D721Med (cell line): ENCODE results near the gene DPF1.

Source experiments
- DNase-seq: peaks from one replicate; pipeline ENCODE4 v3.0.0; 2011; ENCODE audit warnings: low spot score; ENCODE audit not compliant: insufficient read length
- FAIRE-seq: peaks from 2 replicates; lab custom pipeline; 2011; peaks lifted over from hg19 to GRCh38; lab: Jason Lieb, UNC
- CTCF ChIP-seq: IDR thresholded peaks from 2 replicates; pipeline ENCODE4 v1.5.1; 2012; ENCODE audit warnings: mild to moderate bottlenecking, control low read depth; ENCODE audit not compliant: insufficient read depth; ENCODE audit errors: missing control alignments

The DPF1 gene

GRCh38 chr19:38250428-38250820 lies 26.4 kb upstream of the DPF1 start:
- FAIRE-seq (no peak), DNase-seq (no peak)
- no peak for TF ChIP-seq CTCF

- FAIRE-seq (no peak), DNase-seq (no peak)
- TF ChIP-seq CTCF: no peak
Observed at GRCh38 chr19:38248421-38248820, 24.4 kb upstream of the DPF1 start.

- FAIRE-seq: no peak
- no peak for TF ChIP-seq CTCF
Observed at GRCh38 chr19:38247734-38248268, 23.8 kb upstream of the DPF1 start.

DNA sequence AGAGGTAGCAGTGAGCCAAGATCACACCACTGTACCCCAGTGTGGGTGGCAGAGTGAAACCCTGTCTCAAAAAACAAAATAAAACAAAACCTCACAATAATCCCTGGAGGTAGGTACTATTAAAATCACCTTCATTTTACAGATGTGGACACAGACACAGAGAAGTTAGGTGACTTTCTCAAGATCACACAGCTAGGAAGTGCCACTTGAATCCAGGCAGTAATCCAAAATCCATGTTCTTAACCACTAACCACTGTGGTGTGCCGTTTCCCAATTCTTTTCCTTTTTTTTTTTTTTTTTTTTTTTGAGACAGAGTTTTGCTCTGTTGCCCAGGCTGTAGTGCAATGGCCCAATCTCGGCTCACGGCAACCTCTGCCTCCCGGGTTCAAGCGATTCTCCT lies 23.1 kb upstream of the DPF1 start:
- no peak for TF ChIP-seq CTCF
- DNase-seq (no peak), FAIRE-seq (no peak)

More at GRCh38 chr19:38247734-38248268, 23.8 kb upstream of the DPF1 start:
- no peak for DNase-seq

DNA sequence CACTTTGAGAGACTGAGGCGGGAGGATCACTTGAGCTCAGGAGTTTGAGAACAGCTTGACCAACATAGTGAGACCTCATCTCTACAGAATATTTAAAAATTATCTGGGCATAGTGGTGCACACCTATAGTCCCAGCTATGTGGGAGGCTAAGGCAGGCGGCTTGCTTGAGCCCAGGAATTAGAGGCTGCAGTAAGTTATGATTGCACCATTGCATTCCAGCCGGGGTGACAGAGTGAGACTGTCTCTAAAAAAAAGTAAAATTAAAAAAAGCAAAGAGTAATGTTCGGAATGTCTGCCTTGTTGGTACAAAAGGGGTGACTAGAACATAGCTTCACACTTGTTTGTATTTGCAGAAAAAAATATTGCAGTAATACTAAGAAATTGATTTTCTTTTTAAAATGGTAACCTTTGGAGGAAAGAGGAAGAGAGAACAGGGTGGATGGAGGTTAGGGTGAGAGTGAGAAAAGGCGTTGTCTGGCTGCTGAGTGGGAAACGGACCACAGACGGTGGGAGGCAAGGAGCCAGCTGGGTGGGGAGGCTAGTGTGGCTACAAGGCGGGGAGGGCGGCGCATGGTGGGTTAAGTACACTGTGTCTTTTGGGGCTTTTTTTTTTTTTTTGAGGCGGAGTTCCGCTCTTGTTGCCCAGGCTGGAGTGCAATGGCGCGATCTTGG lies 21.9 kb upstream of the DPF1 start:
- DNase-seq (no peak), FAIRE-seq (no peak)
- TF ChIP-seq CTCF: no peak

DNA sequence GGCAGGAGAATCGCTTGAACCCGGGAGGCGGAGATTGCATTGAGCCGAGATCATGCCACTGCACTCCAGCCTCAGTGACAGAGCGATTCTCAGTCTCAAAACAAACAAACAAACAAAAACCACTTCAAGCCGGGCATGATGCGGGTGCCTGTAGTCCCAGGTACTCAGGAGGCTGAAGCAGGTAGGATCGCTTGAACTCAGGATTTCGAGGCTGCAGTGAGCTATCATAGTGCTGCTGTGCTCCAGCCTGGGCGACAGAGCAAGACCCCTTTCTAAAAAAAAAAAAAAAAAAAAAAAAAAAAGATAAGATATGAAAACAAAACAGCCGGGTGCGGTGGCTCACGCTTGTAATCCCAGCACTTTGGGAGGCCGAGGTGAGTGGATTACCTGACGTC lies 19.3 kb upstream of the DPF1 start:
- DNase-seq: no peak
- TF ChIP-seq CTCF: no peak
- no peak for FAIRE-seq

GRCh38 chr19:38239816-38240215 lies 15.8 kb upstream of the DPF1 start:
- FAIRE-seq (no peak), DNase-seq (no peak)
- TF ChIP-seq CTCF: no peak
